Epithelial cell of prostate (primary cell): ENCODE measurements around the gene WFDC1.

Source experiments
- DNase-seq: peaks from one replicate; pipeline ENCODE4 v3.0.0-alpha.2; 2011; ENCODE audit warnings: low read depth, low spot score
- H3K27ac ChIP-seq: fragments of 450-650 bp; 2 replicates; pipeline ENCODE4 v1.5.1; 2017; ENCODE audit warnings: mild to moderate bottlenecking

The WFDC1 gene

DNA sequence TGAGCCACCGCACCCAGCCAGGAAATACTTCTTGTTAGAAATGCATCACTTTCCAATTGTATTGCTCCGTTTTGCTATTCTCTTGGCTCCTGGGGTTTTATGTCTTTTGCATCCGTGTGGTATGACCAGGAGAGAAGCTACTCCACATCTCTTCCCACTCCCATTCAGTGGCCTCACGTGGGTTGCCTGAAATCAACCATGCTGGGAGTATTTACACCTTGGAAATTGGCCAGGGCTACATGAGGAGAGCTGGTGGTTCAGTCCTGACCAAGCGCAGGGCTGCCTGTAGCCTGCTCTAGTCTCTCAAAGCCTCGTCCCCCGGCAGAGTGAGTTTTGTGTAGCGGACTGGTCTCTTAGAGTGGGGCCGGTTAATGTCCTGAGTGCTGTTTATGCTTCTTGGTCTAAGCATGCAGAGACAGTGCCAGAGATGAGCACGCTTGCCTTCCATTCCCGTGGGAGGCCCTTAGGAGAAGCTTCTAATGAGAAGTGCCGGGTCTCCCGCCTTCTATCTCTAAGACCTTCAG lies 3.8 kb downstream of the WFDC1 start:
- no peak for DNase-seq
- H3K27ac ChIP-seq, result no peak overlapping the region

DNA sequence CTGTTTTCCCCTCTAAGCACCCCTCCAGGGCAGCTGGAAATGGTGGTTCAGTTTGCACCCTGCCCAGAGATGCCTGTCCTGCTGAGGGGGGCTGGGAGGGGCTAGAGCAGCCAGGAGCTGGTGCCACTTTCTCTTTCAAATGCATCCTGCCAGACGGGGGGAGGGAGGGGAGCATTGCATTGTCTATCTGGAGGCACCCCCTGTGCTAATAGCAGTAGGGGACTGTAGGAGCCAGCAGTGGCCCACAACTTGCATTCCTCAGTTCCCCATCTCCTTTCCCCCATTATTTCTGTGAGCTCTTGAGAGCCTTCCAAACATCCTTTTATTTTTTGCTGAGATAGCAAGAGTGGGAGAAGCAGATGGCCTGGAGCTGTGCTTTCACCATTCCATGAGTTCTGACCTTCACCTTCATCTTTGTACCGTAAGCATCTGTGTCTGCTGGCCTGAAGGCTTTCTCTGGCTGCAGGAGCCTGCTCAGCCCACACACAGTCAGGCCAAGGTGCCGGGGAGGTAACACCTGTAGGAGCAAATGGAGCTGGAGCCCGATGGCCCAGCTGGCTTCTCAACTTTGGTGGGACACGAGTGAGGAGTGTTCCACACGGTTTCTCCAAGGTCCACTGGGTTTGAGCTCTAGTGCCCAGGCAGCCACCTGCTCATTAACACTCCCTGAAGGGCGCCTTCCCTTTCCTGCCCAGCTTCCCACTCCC lies 5.2 kb downstream of the WFDC1 start:
- DNase-seq, result no peak
- H3K27ac ChIP-seq, result no peak overlapping the region

DNA sequence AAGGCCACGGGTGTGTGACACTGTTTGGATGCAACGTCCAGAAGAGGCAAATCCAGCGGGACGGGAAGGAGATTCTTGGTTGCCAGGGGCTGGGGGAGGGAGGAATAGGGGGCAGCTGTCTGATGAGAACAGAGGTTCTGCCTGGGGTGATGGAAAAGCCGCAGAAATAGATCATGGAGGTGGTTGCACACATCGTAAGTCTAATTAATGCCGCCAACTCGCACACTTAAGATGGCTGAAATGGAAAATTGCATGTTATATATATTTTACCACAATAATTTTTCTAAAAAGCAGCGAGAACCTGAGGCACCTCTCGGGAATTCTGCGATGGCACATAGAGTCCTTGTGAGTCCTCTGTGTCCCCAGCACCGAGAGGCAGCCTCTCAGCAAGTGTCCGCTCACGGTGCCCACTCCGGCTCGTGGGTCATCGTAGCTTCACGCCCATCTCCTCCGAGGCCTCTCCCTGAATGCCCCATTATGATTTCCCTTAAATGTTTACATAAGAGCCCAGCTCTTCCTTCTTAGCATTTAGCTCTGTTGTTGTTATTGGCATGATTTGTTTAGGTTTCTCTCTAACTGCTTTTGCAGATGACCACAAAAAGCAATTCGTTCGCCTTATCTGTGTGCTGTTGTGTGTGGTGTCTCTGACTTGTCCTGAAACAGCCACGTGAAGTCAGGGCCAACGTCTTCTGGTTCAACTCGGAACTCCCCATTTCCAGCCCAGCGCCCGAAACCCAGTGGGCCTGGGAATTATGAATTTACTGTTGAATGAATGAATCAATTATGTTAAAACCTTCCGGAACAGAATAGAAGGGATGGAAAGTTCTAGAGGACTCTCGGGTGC lies 7.7 kb downstream of the WFDC1 start:
- no peak for DNase-seq
- H3K27ac ChIP-seq, result no peak overlapping the region

DNA sequence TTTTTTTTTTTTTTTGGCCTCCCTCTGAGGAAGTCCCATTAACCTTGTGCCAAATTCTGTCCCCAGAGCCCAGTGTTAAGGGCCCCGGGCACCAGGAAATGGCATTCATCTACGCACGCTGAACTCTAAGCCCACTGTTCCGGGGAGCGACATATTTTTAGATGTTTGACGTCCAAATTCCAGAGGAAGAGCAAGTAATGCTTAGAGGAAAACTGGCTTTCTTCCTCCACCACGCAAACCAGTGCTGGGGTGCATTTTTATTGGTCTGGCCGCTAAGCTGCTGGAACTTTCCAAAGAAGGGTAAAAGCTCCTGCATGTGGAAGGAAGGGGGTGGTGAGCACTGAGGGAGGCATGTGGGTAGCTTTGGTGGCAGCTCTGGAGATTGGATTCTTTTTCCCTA lies 8.3 kb downstream of the WFDC1 start:
- DNase-seq, result no peak
- H3K27ac ChIP-seq, result no peak overlapping the region

DNA sequence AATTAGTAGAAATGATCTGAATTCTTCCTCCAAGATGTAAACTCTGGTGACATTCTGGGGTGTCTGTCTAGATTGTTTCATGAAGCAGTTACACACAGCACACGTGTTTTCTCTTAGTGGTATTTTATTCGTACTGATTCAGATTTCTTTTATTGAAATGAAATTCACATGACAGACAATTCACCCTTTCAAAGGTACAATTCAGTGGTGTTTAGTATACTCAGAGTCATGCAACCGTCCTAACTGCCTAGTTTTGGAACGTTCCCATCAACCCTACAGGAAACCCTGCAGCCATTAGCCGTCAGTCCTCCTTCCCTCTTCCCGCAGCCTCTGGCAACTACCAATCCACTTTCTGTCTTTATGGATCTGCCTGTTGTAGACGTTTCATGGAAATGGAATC lies 8.8 kb downstream of the WFDC1 start:
- no peak for DNase-seq
- no peak overlapping the region for H3K27ac ChIP-seq

DNA sequence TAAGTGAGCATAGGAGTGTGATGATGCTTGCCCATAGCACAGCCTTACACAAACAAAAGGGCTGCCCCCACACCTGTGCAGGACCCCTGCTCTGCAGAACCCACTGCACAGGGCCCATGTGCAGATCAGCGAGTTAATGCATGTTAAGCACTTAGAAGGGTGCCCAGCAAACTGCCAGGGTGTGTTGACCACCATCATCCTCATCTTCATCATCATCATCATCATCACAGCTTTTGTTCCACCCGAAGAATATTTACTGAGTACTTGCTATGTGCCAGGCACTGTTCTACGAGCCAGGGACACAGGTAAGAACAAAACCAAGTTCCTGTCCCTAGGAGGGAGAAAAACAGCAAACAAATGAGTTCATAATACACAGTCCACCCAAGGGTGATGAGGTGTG lies 11.9 kb downstream of the WFDC1 start:
- no peak overlapping the region for H3K27ac ChIP-seq

DNA sequence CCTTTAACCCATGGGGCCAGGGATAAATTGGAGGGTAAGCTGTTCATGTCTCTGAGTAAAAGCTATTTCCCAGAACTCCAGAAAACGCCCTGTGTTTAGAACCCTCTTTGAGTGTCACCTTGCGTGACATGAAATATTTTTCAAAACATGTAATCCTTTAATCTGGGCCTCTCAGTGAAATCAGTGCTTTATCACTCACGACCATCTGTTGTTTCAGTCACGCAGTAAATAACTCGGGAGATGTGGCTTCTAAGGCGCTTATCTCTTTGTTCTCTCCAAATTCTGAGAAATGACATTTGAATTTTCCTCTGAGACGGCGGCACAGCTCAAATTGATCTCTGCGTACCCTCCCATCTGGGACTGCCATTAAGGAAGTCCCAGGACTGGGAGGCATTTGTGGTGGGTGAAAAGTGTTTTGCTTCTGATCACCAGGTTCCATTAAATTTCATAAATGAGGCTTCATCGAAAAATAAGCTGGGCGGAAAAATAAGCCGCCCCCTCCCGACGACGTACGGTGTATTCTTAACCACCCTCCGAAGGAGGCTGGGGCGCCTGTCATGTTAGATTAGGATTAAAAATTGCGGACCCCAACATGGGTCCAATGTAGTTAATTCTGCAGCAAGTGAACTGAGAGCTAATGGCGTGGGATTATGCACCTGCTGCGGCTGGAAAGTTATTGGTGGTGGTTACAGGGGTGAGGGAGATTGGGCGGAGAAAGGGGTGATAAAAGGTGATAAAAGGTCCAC lies 12.7 kb downstream of the WFDC1 start:
- no peak overlapping the region for H3K27ac ChIP-seq
- no peak for DNase-seq

More for the DNA sequence above, 11.9 kb downstream of the WFDC1 start:
- DNase-seq, result no peak

DNA sequence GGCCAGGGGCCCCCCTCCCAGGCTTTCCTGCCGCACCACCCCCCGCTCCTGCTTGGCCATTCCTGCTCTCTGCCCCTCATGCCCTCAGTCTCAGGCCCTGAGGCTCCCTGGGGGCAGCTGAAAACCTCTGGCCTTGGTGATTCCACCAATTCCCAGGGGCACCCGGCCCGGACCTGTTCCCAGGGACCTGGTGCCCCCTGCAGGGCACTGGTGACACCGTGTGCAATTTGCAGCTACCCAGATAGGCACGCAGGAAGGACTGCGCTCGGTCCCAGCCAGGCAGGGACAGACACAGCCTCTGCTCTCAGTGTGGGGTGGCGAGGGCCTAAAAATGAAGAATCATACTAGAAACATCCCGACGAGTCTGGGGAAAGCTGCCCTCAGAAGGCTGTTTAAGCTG lies 13.4 kb downstream of the WFDC1 start:
- no peak overlapping the region for H3K27ac ChIP-seq
- DNase-seq, result no peak

DNA sequence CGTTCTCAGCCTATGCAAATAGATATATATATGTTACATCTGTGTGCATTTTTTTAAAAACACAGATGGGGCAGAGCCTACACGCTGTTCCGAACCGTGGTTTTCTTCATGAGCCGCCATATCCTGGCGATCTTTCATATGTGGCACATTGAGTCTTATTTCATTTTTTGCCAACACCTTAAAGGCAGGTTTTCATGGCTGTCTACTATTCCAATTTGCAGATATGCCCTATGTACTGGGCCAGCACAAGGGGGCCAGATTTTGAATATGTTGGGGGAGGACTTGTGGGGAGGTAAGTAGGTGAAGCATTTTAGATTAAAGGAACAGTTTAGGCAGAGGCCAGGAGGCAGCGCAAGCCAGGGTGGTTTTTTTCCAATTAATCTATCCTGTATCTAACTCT lies 16.0 kb downstream of the WFDC1 start:
- DNase-seq, result no peak
- H3K27ac ChIP-seq, result no peak overlapping the region

DNA sequence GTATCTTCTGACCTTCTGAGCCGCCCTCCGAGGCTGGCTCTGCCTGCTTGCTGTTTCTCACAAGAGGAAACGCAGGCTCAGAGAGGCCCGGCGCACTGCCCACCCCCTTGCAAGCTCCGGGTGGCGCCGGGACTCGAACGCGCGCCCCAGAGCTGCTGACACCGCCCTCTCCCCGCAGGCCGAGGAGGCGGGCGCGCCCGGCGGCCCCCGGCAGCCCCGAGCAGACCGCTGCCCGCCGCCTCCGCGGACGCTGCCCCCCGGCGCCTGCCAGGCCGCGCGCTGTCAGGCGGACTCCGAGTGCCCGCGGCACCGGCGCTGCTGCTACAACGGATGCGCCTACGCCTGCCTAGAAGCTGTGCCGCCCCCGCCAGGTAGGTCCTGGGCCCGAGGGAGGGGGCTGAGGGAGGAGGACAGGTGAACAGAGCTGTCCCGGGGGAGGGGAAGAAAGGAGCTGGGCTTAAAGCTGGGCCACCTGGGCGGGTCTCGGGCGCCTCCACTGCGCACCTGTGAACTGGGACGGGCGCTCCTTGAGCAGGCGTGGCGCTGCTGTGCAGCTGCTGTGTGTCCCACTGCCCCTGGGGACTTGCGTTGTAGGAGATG lies 18.2 kb downstream of the WFDC1 start:
- no peak overlapping the region for H3K27ac ChIP-seq
- DNase-seq, result no peak

DNA sequence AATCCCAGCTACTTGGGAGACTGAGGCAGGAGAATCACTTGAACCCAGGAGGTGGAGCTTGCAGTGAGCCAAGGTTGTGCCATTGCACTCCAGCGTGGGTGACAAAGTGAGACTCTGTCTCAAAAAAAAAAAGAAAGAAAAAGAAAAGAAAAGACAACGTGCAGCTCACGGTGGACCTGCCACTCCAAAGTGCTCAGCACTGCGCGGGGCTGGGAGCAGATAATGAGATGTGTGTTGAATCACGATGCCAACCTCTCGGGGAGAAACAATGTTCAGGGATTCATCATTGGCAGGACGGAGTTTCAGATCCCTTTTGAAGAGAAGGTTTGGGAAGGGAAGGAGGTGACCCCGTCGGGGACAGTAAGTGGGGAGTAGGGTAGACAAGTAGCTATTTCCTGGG lies 19.2 kb downstream of the WFDC1 start:
- DNase-seq, result no peak

DNA sequence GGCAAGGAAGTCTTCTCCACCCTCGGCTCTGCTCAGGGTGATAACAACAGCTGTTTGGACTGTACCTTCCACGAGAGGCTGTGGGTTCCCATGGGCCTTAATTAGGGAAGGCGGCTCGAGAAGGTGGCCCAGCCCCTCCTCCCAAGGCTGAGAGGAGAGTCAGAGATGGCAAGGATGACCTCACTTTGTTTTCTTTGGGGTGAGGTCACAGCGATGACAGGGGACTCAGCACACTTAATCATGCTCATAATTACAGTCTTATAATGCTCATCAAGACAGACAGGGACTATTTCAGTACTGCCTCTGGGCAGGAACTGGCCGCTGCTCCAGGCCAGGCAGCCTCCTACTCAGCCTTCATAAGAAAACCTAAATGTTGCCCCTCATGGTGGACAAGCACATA lies 19.7 kb downstream of the WFDC1 start:
- H3K27ac ChIP-seq, result no peak overlapping the region
- no peak for DNase-seq

More for the DNA sequence above, 19.2 kb downstream of the WFDC1 start:
- H3K27ac ChIP-seq, result no peak overlapping the region

DNA sequence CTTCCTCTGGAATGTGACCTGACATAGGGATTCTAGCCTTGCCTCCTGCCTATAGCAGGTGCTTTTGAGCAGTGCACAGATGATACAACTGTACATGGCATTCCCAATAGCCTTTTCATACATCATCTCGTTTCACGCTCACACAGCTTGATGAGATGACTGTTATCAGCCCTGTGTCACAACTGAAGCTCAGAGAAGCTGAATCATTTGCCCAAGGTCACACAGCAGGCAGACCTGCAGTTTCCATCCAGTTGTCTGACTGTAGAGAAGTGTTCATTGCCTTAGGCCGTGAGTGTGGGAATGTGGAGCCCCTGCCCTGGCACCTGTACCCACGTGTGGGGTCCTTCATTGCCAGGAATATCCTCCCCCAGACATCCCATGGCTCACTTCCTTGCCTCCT lies 20.1 kb downstream of the WFDC1 start:
- no peak for DNase-seq
- no peak overlapping the region for H3K27ac ChIP-seq

DNA sequence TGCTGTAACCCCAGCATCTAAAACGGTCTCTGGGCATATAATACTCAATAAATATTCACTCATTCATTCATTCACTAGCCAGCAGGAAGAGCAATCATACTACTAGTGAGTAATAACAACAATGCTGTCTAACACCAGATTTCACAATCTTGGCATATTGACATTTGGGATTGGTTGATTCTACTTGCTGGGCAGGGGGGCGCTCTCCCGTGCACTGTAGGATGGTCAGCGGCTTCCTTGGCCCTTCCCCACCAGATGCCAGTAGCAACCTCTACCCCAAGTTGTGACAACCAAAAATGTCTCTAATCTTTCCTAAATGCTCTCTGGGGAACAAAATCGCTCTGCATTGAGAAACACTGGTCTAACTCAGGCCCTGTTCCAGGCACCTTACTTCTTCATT lies 20.7 kb downstream of the WFDC1 start:
- no peak overlapping the region for H3K27ac ChIP-seq
- DNase-seq, result no peak

DNA sequence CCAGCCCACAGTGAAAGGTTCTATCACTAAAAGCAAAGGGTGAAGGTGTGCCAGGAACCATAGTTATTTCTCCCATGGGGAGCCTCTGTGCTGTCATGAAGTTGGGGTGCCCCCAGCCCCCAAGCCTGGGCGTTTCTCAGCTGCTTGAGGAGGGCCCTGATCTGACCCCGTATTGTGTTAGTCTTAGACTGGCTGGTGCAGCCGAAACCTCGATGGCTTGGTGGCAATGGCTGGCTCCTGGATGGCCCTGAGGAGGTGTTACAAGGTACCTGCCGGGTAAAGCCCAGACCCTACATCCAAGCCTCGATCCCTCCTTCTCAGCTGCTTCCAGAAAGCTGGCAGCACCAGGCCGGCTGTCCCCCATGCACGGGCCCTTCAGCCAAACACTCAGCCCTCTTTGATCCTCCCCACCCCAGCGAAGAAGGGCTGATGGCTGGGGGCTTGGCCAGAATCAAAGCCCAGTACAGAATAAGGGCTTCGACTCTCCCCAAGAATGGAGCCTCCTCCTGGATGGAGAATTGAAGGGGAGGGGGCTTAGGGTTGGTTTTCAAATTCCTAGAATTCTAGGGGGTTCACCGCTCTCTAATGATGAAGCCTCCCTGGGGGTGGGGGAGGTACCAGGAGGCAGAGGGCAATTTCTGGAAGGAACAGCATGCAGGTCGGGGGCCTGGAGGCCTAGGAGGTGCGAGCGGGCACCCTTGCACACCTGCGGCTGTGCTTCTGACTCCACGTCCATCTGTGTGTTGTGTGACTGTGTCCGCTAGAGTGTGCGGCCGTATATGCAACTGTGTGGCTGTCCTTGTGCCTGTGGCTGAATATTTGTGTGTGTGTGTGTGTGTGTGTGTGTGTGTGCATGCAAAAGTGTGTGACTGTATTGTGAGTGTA lies 23.7 kb downstream of the WFDC1 start:
- H3K27ac ChIP-seq, result no peak overlapping the region
- DNase-seq, result no peak

DNA sequence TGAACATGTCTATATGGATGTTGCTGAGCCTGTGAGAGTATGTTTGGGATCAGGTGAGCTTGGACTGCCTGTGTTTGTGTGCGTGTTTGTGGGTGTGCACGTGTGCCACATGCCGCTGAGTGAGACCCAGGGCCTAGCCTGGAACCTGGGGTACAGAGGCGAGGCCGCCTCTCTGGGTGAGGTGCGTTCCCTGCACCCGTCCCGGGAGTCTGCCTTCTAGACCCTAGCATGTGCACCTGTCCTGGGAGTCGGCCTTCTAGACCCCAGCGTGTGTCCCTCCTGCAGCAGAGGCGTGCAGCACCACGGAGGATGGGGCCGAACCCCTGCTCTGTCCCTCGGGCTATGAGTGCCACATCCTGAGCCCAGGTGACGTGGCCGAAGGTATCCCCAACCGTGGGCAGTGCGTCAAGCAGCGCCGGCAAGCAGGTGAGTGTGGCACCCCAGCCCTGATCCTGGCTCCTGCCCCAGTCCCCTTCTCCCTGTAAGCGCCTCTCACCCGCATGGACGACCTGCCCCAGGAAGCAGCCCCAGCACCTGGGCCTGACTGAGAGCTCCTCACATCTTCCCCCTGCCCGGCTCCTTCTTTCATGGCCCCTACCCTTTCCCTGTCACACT lies 24.6 kb downstream of the WFDC1 start:
- DNase-seq, result no peak
- no peak overlapping the region for H3K27ac ChIP-seq

DNA sequence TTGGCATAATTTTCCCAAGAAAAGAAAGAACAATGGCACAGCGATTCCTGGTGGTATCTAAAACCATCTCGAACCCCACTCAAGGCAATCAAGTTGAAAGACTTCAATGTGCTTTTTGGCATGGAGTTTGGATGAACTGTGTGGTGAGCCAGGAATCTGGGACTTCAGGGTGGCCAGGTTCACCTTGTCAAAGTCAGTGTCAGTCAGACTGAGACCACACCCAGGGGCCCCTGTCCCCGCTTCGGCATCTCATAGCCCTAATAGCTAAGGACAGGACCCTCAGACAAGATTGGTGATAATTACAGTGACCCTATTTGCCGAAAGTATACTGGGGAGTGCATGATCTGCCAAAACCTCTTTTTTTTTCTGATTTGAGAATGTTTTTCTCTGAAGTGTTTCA lies 25.8 kb downstream of the WFDC1 start:
- DNase-seq, result no peak
- H3K27ac ChIP-seq, result no peak overlapping the region

DNA sequence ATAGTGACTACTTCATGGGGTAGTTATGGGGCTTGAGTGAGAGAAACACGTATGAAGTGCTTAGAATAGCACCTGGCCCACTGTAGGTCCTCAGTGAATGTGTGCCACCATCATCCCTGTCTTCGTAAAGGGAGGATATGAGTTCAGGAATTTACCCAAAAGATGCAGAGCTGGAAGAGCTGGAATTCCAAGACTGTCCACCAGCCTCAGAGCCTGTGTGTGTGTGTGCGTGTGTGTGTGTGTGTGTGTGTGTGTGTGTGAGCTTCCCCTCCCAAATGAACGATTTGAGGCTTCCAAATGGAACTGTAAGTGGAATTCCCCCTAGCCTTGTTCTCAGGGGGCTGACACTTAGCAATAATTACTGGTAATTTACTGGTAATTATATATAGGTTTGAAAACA lies 27.3 kb downstream of the WFDC1 start:
- no peak overlapping the region for H3K27ac ChIP-seq
- DNase-seq, result no peak

DNA sequence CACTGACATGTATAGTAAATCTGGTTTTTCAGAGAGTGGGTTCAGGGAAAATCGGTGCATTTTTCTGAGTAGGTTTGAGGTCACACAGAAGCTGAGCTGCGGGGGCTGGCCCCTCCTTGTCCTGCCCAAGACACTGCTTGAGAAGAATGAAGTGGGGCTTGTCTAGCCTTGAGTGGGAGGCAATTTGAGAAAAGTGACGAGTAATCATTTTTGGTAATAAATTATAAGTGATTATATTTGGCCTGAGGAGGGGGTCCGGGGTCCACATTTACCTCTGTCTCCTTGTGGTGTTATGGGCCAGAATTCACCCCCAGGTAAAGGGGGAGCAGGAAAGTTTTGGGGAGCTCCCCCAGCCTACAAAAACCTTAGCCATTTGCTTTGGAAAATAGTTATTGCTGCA lies 28.1 kb downstream of the WFDC1 start:
- DNase-seq, result no peak
- H3K27ac ChIP-seq, result no peak overlapping the region
